Measurements from ENCODE around the gene UBE2QL1.
"Not testable (repeated sequence)": the region's sequence is repeated elsewhere in the genome, so short reads cannot be mapped to it uniquely, and the experiment has no call there.

UBE2QL1 gene

DNA sequence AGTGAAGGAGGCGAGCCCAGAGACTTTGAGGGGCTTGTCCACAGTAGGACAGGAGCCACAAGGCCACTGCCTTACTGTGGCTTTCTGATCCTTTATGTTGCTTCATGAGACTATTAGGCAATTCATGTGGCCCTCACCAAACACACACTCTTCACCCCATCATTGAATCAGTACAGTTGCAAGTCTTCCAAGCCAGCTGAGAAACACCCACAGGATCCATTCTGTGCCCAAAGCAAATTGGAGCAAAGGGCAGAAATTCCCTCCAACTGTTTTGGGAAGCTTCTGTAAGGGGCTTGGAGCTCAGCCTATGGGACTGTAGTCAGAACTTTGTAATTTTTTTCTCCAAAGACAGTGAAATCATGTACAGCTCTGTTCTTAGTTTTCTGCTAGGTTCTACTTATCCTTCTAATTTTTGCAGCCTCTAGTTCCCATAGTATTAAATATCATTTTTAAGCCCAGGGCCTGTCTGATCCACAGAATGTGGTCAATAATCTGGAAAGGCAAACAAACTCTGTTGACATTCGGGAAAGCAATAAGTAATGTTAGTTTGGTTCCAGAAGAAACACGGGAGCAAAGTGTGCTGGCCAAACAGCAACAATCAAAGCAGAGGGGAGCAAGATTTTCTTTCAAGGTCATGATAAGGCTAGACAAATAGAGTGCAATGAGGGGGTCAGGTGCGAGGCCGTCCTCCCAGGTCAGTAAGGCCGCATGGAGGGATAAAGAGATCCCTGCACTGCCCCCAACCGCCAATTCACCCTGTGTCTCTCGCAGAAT is 47.0 kb downstream of the UBE2QL1 start:
- DNase-seq (ENCODE audit: extremely low read depth in 1 of 2, low read depth in 1 of 2) = no peak

- no peak for DNase-seq (ENCODE audit: extremely low read depth in 1 of 2, low read depth in 1 of 2)
These were observed 47.5 kb downstream of the UBE2QL1 start for GRCh38 chr5:6496207-6496584.

DNA sequence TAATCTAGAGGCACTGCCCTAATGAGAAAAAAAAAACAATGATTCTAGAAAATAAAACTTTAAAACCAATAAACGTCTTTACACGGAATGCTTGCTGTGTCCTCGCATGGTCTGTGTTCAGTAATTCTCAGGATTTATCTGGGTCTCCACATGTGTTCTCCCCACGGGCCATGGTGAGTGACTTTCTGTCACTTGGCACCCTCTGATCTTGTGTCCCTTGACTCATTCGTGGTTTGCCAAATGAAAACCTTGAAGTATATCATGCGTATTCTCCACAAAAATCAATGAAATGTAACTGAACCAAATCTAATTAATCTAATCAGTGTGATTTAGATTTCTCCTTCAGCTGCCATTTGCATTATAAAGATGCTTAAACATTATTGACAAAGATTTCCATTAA is 48.0 kb downstream of the UBE2QL1 start:
- no peak for DNase-seq (ENCODE audit: extremely low read depth in 1 of 2, low read depth in 1 of 2)

DNA sequence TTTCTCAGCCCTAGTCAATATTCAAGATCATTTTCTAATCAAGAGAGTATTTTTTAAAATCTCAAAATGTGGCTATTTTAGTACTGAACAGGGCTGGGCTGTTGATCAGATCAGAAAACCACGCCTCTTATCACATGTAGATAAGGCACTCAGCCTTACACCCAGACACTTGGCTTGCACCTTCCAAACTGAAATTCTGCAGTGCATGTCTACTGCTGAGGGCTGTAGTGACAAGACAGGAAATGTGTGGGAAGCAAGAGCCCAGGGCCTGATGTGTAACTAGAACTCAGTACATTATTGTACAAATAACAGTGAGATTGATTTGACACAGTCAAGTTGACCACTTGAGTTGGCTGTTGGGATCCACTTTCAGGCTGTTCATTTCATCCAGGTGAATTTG is 48.6 kb downstream of the UBE2QL1 start:
- DNase-seq (ENCODE audit: extremely low read depth in 1 of 2, low read depth in 1 of 2) = no peak

DNA sequence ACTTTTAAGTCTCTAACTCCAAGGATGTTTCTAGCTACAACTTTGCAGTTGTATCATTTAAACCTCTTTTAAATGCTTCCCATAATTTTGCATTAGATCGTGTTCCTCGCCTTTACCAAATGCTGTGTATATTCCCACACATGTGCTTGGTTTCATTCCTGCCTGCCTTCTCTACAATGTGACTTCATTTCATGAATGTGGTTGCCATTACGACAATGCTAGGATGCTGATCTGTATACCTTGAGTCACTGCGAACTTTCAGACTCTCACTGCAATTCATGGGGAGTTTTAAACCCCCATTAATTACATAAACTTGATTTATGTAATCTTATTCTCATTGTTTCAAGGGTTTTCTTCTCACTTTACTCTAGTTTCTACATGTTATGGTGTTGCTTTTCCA is 50.3 kb downstream of the UBE2QL1 start:
- DNase-seq (ENCODE audit: extremely low read depth in 1 of 2, low read depth in 1 of 2) = no peak

DNA sequence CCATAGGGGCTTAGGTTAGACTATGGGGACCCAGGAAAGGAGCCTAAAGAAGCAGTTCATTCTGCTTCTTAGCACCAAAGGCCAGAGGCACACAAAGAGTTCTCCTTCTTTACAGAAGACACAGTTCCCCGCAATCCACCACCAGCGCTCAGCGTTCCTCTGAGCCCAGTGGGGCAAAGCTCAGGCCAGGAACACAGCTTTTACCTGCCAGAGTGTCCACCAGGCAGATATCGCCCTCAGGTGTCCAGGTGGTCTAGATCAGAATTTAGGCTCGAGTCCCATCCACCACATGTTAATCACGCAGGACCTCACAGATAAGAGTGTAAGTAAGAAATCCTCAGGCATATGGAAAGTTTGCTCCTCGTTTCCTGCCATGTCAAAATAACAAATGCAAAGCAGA is 53.0 kb downstream of the UBE2QL1 start:
- DNase-seq (ENCODE audit: extremely low read depth in 1 of 2, low read depth in 1 of 2) = no peak

DNA sequence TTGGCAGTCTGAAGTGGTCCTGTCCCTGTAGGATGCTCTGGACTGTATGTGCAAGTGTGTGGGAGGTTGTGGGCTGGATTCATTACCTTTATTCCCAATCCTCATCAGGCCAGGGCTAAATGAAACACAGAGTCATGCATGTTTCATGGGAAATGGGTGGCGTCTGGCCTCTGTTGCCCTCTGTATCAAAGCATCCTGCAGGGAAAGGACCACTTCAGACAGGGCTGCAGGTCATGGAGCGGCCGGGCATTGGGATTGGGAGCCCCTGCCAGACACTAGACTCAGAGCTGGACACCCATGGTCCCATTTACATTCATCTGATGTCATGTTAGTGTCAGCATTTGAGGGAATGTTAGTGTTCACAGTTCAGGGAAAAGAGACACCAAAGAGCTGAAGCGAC is 53.8 kb downstream of the UBE2QL1 start:
- DNase-seq (ENCODE audit: extremely low read depth in 1 of 2, low read depth in 1 of 2) = no peak

DNA sequence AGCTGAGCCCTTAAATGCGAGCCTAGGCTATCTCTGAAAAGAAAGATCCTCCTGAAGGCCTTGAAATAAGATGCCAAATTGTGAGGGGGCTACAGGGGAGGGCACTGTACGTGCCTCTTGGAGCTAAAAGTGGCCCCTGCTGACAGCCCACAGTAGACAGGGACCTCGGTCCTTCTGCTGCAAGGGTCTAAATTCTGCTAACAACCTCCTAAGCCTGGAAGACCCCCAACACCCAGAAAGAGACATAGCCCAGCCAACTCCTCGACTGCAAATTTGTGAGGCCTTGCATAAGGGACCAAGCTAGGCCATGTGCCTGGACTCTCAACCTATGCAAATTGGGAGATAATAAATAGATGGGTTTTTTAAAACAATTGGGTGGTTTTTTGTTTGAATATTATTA is 54.7 kb downstream of the UBE2QL1 start:
- no peak for DNase-seq (ENCODE audit: extremely low read depth in 1 of 2, low read depth in 1 of 2)

DNA sequence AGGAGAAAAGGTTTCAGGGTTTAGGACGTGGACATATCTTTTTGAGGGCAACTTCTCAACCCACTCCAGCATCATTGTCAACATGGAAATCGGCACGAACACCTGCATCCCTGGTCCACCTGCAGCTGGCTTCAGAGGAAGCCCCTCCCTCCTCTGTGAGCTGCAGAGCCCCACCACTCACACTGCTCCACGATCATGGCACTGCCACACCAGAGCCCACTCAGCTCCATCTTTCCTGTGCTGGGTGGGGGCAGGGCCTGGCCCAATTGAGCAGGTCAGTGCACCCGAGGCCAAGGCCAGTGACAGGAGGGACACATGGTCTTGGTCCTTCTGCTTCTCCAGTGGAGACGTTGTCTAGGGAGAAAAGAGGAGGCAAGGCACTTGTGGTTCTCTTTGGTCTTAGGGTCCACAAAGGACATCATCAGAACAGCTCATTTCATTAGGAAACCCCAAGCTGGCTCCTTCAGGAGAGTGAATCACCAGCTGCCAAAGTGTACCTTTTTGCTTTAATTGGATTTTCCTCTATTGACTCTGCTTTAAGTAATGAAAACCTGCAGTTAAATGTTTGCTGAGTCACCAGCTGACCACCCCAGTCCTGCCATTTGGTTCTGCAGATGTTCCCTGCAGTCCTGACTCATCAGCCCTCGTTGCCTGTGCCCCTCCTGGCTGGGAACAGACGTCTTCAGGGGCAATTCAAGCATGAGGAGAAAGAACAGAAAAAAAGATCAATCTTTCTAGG is 56.2 kb downstream of the UBE2QL1 start:
- DNase-seq (ENCODE audit: extremely low read depth in 1 of 2, low read depth in 1 of 2) = no peak

DNA sequence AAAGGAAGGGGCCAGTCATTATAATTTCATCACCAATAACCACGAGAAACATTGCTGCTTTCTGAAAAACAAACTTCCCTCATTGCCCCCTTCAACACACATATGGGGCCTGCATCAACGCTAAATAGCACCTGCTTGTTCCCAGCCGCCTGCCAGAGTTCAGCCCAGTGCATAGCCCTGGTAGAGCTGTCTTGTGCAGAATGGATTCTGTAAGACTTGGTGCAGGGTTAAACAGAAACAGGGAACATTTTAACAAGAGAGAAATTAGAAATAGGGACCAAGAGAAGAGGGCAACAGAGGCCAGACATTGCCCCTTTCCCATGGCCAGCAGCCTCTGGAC is 56.7 kb downstream of the UBE2QL1 start:
- no peak for DNase-seq (ENCODE audit: extremely low read depth in 1 of 2, low read depth in 1 of 2)

DNA sequence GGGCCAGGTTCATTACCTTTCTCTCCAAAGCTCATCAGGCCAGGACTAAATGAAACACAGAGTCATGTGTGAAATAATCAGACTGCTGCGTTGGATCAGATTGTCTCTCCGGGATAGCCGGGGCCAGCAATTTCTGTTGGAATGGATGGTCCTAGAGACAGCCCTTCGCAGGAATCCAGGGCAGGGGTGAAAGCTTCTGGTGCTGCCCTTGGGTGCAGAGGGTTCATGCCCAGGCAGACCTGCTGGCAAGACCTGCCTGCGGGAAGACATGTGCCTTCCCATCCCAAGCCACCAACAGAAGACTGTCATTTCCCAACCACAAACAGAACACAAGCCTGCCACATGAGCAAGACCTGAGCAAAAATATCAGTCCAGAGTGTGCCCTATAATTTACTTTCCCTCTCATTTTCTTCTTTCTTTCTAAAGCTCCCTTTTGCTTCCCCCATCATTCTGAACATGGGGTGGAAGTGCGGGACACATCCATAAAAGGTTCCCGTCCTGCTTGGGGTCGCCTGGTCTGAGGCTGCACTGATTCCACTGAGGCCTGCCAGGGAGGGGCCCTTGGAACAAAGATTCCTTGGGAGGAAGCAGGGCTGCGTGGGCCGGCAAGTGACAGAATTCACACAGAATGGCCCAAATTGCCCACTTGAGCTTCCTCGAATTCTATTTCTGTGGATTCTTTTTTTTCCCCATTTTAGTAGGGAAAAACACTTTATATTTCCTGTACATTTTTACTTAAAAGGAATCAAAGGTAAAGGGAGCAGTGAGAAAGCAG is 57.3 kb downstream of the UBE2QL1 start:
- no peak for DNase-seq (ENCODE audit: extremely low read depth in 1 of 2, low read depth in 1 of 2)

- DNase-seq (ENCODE audit: extremely low read depth in 1 of 2, low read depth in 1 of 2) = no peak
These were observed 58.0 kb downstream of the UBE2QL1 start for GRCh38 chr5:6506611-6507010.

DNA sequence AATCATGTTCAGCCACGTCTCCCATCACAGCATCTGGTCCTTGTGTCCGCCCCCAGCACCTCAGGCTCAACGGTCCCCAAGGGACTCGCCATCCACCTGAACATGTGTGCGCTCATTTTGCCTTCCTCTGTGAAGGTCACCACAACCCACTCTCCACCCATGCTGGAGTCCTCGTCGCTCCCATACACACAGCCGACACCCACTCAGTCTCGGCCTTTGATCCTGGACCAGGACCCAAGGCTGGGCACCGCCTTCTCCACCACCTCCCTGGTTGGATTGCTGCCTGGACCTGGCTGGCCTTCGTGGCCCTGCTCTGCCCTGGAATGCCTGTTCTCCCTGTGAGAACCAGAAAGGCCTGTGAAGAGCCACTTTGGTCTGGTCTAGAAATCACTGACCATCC is 60.3 kb downstream of the UBE2QL1 start:
- no peak for DNase-seq (ENCODE audit: extremely low read depth in 1 of 2, low read depth in 1 of 2)

- no peak for DNase-seq (ENCODE audit: extremely low read depth in 1 of 2, low read depth in 1 of 2)
These were observed 61.5 kb downstream of the UBE2QL1 start for GRCh38 chr5:6510132-6510531.

- no peak for DNase-seq (ENCODE audit: extremely low read depth in 1 of 2, low read depth in 1 of 2)
These were observed 62.3 kb downstream of the UBE2QL1 start for GRCh38 chr5:6510973-6511372.

GRCh38 chr5:6515812-6516211 is 67.2 kb downstream of the UBE2QL1 start:
- DNase-seq (ENCODE audit: extremely low read depth in 1 of 2, low read depth in 1 of 2) = not testable (repeated sequence)

GRCh38 chr5:6516823-6517222 is 68.2 kb downstream of the UBE2QL1 start:
- no peak for DNase-seq (ENCODE audit: extremely low read depth in 1 of 2, low read depth in 1 of 2)

- DNase-seq (ENCODE audit: extremely low read depth in 1 of 2, low read depth in 1 of 2) = no peak
These were observed 68.9 kb downstream of the UBE2QL1 start for GRCh38 chr5:6517510-6517909.

- no peak for DNase-seq (ENCODE audit: extremely low read depth in 1 of 2, low read depth in 1 of 2)
These were observed 69.8 kb downstream of the UBE2QL1 start for GRCh38 chr5:6518298-6519057.

GRCh38 chr5:6520201-6520600 is 71.5 kb downstream of the UBE2QL1 start:
- no peak for DNase-seq (ENCODE audit: extremely low read depth in 1 of 2, low read depth in 1 of 2)

- no peak for DNase-seq (ENCODE audit: extremely low read depth in 1 of 2, low read depth in 1 of 2)
These were observed 73.7 kb downstream of the UBE2QL1 start for GRCh38 chr5:6522331-6522730.
